ENCODE results near the gene RTP2. TPM values are rescaled to one million over a fixed set of nuclear protein-coding genes. Genes with fewer than 3 reads are reported as not detected.

Gene RTP2
- total and polyA plus RNA-seq, 2 experiments from 2014 or later = not detected

DNA sequence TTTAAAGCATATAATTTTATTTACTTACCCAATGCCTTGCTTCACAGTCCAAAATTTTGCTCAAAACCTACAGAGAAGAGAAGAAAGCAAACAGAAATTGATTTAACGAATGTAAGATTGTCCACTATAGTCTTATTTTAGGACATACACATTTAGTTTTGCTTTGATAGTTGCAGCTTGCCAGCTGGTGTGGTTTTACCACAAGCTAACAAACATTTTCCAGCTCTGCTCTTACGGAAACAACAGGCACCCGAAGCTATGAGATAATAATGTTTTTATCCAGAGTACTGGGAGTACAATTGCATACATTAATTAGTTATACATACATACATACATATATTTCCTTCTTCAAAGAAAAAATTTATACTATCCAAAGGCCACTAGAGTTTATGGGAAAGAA, 32.5 kb upstream of the RTP2 start:
- Histone ChIP-seq H4K20me1 (ENCODE audit: insufficient read depth, poor library complexity, severe bottlenecking) (peaks cover 63% of the 10 kb centered on the region), H3K4me3 (no peak overlapping the region), H3K4me1 (ENCODE audit: insufficient read depth) (peaks cover 21% of the 10 kb centered on the region), H3K4me2 (no peak overlapping the region), H2AFZ (no peak overlapping the region), H3K79me2 (peaks cover 67% of the 10 kb centered on the region), H3K27ac (no peak overlapping the region), H3K9me3 (ENCODE audit: low read depth) (no peaks in the 10 kb centered on the region), H3K9me2 (replicated peaks; ENCODE audit: insufficient read depth) (no peaks in the 10 kb centered on the region), H3K36me3 (replicated peaks; ENCODE audit: insufficient read depth, low read depth) (peaks cover 5% of the 10 kb centered on the region), H3K27me3 (no peaks in the 10 kb centered on the region)
- 81% methylated on average over 3 of the region's 3 CpGs for WGBS (ENCODE audit: low lambda C conversion rate, missing lambda C conversion rate)
- no peak for DNase-seq (ENCODE audit: low spot score)
- TF ChIP-seq CTCF (IDR thresholded peaks at IDR 0.05; ENCODE audit: poor library complexity) (no peak), EZH2phosphoT487 (IDR thresholded peaks at IDR 0.05; ENCODE audit: low read depth, severe bottlenecking, unreplicated experiment) (no peak), EZH2 (IDR thresholded peaks at IDR 0.05; ENCODE audit: borderline replicate concordance) (no peak)

GRCh38 chr3:187733371-187733770, 31.0 kb upstream of the RTP2 start:
- Histone ChIP-seq H3K9me3 (ENCODE audit: low read depth) (no peaks in the 10 kb centered on the region), H3K36me3 (replicated peaks; ENCODE audit: insufficient read depth, low read depth) (peaks cover 8% of the 10 kb centered on the region), H3K9me2 (replicated peaks; ENCODE audit: insufficient read depth) (no peaks in the 10 kb centered on the region), H3K4me1 (ENCODE audit: insufficient read depth) (peaks cover 15% of the 10 kb centered on the region), H4K20me1 (ENCODE audit: insufficient read depth, poor library complexity, severe bottlenecking) (peaks cover 62% of the 10 kb centered on the region), H3K27me3 (no peaks in the 10 kb centered on the region), H2AFZ (no peak overlapping the region), H3K4me3 (no peak overlapping the region), H3K79me2 (peaks cover 63% of the 10 kb centered on the region), H3K27ac (no peak overlapping the region), H3K4me2 (no peak overlapping the region)
- TF ChIP-seq EZH2 (IDR thresholded peaks at IDR 0.05; ENCODE audit: borderline replicate concordance) (no peak), EZH2phosphoT487 (IDR thresholded peaks at IDR 0.05; ENCODE audit: low read depth, severe bottlenecking, unreplicated experiment) (no peak), CTCF (IDR thresholded peaks at IDR 0.05; ENCODE audit: poor library complexity) (no peak)
- WGBS (ENCODE audit: low lambda C conversion rate, missing lambda C conversion rate) = 94% methylated on average over 11 of the region's 11 CpGs
- DNase-seq (ENCODE audit: low spot score) = no peak

GRCh38 chr3:187729598-187729997, 27.2 kb upstream of the RTP2 start:
- H3K27ac ChIP-seq = no peak overlapping the region
- H3K4me2 ChIP-seq = no peak overlapping the region
- no peaks in the 10 kb centered on the region for H3K9me2 ChIP-seq (replicated peaks; ENCODE audit: insufficient read depth)
- no peak overlapping the region for H3K4me3 ChIP-seq
- no peak for TF ChIP-seq EZH2phosphoT487 (IDR thresholded peaks at IDR 0.05; ENCODE audit: low read depth, severe bottlenecking, unreplicated experiment)
- TF ChIP-seq CTCF (IDR thresholded peaks at IDR 0.05; ENCODE audit: poor library complexity) = no peak
- no peak for TF ChIP-seq EZH2 (IDR thresholded peaks at IDR 0.05; ENCODE audit: borderline replicate concordance)
- peaks cover 29% of the 10 kb centered on the region for H3K79me2 ChIP-seq
- H3K9me3 ChIP-seq (ENCODE audit: low read depth) = no peaks in the 10 kb centered on the region
- H3K4me1 ChIP-seq (ENCODE audit: insufficient read depth) = no peaks in the 10 kb centered on the region
- peaks cover 8% of the 10 kb centered on the region for H3K36me3 ChIP-seq (replicated peaks; ENCODE audit: insufficient read depth, low read depth)
- DNase-seq (ENCODE audit: low spot score) = no peak
- H2AFZ ChIP-seq = no peak overlapping the region
- H4K20me1 ChIP-seq (ENCODE audit: insufficient read depth, poor library complexity, severe bottlenecking) = peaks cover 34% of the 10 kb centered on the region
- 97% methylated on average over 12 of the region's 12 CpGs for WGBS (ENCODE audit: low lambda C conversion rate, missing lambda C conversion rate)
- H3K27me3 ChIP-seq = no peaks in the 10 kb centered on the region

All from hepatocyte (in vitro differentiated cells).